Fibroblast of lung (primary cell): Measurements from ENCODE around the gene DNAL1. TPM values are rescaled to one million over a fixed set of nuclear protein-coding genes. Genes with fewer than 3 reads are reported as not detected.

Experiments used
- DNase-seq, 2 donors: peaks; one replicate each; pipeline versions ENCODE4 v3.0.0 to v3.0.0-alpha.2; 2010; ENCODE audit warnings: low read depth in 2 of 2
- H2AFZ ChIP-seq: 2 replicates; pipeline ENCODE4 v1.5.1; 2012; ENCODE audit warnings: low read length, control low read depth, inconsistent platforms
- H3K27ac ChIP-seq: 2 replicates; pipeline ENCODE4 v1.5.1; 2011; ENCODE audit warnings: low read length, control low read depth; ENCODE audit not compliant: insufficient read depth
- H3K27me3 ChIP-seq: 2 replicates; pipeline ENCODE4 v1.5.1; 2011; ENCODE audit warnings: mild to moderate bottlenecking, low read length; ENCODE audit not compliant: control insufficient read depth, insufficient read depth
- H3K36me3 ChIP-seq: 2 replicates; pipeline ENCODE4 v1.5.1; 2011; ENCODE audit warnings: low read length; ENCODE audit not compliant: control insufficient read depth, insufficient read depth
- H3K4me1 ChIP-seq: 2 replicates; pipeline ENCODE4 v1.5.1; 2011; ENCODE audit warnings: low read length; ENCODE audit not compliant: control insufficient read depth, insufficient read depth; ENCODE audit errors: extremely low read depth
- H3K4me2 ChIP-seq: 2 replicates; pipeline ENCODE4 v1.5.1; 2011; ENCODE audit warnings: low read length, control low read depth; ENCODE audit not compliant: insufficient read depth; ENCODE audit errors: extremely low read depth
- H3K4me3 ChIP-seq, 4 experiments: fragments of 200-600 bp in 1 of 4; sonication (generic) in 1 of 4; replicated peaks in 1 of 4; 2 replicates each; pipeline ENCODE4 v1.5.1; 2011 to 2016; ENCODE audit warnings: low read length in 4 of 4, low read depth in 3 of 4, mild to moderate bottlenecking in 3 of 4, control low read depth in 2 of 4, inconsistent platforms in 1 of 4, mixed read lengths in 1 of 4; ENCODE audit not compliant: insufficient read depth in 1 of 4; ENCODE audit errors: control extremely low read depth in 1 of 4
- H3K79me2 ChIP-seq: 2 replicates; pipeline ENCODE4 v1.5.1; 2012; ENCODE audit warnings: mild to moderate bottlenecking, low read length, inconsistent platforms; ENCODE audit not compliant: control insufficient read depth, insufficient read depth
- H3K9ac ChIP-seq: 2 replicates; pipeline ENCODE4 v1.5.1; 2011; ENCODE audit warnings: mild to moderate bottlenecking, low read length, control low read depth; ENCODE audit not compliant: insufficient read depth
- H3K9me3 ChIP-seq: 2 replicates; pipeline ENCODE4 v1.5.1; 2012; ENCODE audit warnings: low read depth, low read length; ENCODE audit not compliant: control insufficient read depth, insufficient read depth
- H4K20me1 ChIP-seq: 2 replicates; pipeline ENCODE4 v1.5.1; 2011; ENCODE audit warnings: low read length; ENCODE audit not compliant: control insufficient read depth, insufficient read depth; ENCODE audit errors: extremely low read depth
- EZH2 ChIP-seq: IDR thresholded peaks from 2 replicates; pipeline ENCODE4 v1.5.1; 2012; ENCODE audit warnings: low read length, control low read depth, mild to moderate bottlenecking; ENCODE audit errors: missing control alignments
- polyA plus RNA-seq, 2 donors: library from polyadenylated mRNA; depleted of rRNA in 1 of 2; stranded (reverse) in 1 of 2; unstranded in 1 of 2; fragments of >200 nt; gene quantifications; 2 replicates each; pipeline ENCODE4 v1.2.1, GENCODE V29; 2011 to 2012; ENCODE audit warnings: missing spikeins in 1 of 2
- total RNA-seq: library from RNA; depleted of rRNA; stranded (reverse); fragments of >200 nt; gene quantifications from 2 replicates; pipeline ENCODE4 v1.2.1, GENCODE V29; 2014
- TF ChIP-seq, protein P1 (sequence below), 2 donors: IDR thresholded peaks in 1 of 2; conservative IDR thresholded peaks in 1 of 2; 1 replicate in 1 of 2; 2 replicates in 1 of 2; pipeline ENCODE4 v1.5.1; 2011 to 2012; ENCODE audit warnings: low read length in 2 of 2, control low read depth in 1 of 2, inconsistent platforms in 1 of 2, low read depth in 1 of 2, mild to moderate bottlenecking in 1 of 2

DNAL1 gene
- total and polyA plus RNA-seq, 2 donors (not counting 1 experiment from before 2014, with no cell fraction given) = 5.3 to 11.3 TPM

- Histone ChIP-seq H4K20me1 (no peaks in the 10 kb centered on the region), H3K4me3 (peak overlapping the region; percentile 69 to 93 (median 92)), H3K4me2 (peak overlapping the region; percentile 96), H3K4me1 (peaks cover 2% of the 10 kb centered on the region), H2AFZ (no peak overlapping the region), H3K9ac (peak overlapping the region; percentile 36), H3K27me3 (no peaks in the 10 kb centered on the region), H3K36me3 (peaks cover 4% of the 10 kb centered on the region), H3K79me2 (peaks cover 37% of the 10 kb centered on the region), H3K27ac (peak overlapping the region; percentile 86), H3K9me3 (no peaks in the 10 kb centered on the region)
- DNase-seq = peak in 1 of 2 donors; percentile 36
- no peak for TF ChIP-seq EZH2
- TF ChIP-seq, protein P1, sequence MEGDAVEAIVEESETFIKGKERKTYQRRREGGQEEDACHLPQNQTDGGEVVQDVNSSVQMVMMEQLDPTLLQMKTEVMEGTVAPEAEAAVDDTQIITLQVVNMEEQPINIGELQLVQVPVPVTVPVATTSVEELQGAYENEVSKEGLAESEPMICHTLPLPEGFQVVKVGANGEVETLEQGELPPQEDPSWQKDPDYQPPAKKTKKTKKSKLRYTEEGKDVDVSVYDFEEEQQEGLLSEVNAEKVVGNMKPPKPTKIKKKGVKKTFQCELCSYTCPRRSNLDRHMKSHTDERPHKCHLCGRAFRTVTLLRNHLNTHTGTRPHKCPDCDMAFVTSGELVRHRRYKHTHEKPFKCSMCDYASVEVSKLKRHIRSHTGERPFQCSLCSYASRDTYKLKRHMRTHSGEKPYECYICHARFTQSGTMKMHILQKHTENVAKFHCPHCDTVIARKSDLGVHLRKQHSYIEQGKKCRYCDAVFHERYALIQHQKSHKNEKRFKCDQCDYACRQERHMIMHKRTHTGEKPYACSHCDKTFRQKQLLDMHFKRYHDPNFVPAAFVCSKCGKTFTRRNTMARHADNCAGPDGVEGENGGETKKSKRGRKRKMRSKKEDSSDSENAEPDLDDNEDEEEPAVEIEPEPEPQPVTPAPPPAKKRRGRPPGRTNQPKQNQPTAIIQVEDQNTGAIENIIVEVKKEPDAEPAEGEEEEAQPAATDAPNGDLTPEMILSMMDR (conservative IDR thresholded peaks at IDR 0.05 in 1 of 2, IDR thresholded peaks at IDR 0.05 in 1 of 2; ENCODE audit: low read depth in 1 of 2, low read length in 2 of 2) = no peak
These were observed 67.9 kb downstream of the DNAL1 start for GRCh38 chr14:73712540-73713180.

DNA sequence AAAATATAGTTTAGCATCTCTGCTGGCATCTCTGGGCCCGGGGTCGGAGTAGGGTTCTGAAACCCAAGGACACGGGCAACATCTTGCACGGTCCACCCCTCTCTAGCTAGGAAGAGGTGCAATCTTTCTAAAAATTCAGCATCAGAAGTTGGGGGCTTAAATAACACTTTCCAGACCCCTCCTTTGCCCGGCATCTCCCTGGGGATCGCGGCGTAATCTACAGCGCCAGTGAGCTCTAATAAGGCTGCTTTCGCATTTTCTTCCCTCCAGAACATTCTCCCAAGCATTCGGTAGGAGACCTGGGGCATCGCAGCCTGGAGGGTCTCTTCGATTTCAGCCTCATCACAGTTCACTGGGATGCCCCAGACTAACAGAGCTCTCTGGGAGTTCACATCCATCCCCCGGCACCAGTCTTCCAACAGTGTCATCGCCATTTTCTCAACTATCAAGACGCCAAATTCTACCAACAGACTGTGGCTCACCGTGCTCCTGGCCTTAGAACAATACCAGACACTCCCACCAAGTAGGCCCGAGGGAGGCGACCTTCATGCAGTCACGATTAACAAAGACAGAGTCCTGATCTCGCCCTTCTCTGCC lies 68.5 kb downstream of the DNAL1 start:
- Histone ChIP-seq H3K27me3 (no peaks in the 10 kb centered on the region), H3K4me3 (peak overlapping the region; percentile 69 to 93 (median 92)), H3K9ac (peak overlapping the region; percentile 80), H4K20me1 (no peaks in the 10 kb centered on the region), H3K27ac (peak overlapping the region; percentile 86), H3K79me2 (peaks cover 37% of the 10 kb centered on the region), H2AFZ (peak overlapping the region; percentile 48), H3K4me2 (peak overlapping the region; percentile 96), H3K9me3 (no peaks in the 10 kb centered on the region), H3K4me1 (peaks cover 5% of the 10 kb centered on the region), H3K36me3 (peaks cover 9% of the 10 kb centered on the region)
- DNase-seq = no peak
- no peak for TF ChIP-seq EZH2
- TF ChIP-seq, protein P1 (conservative IDR thresholded peaks at IDR 0.05 in 1 of 2, IDR thresholded peaks at IDR 0.05 in 1 of 2; ENCODE audit: low read depth in 1 of 2, low read length in 2 of 2) = no peak

DNA sequence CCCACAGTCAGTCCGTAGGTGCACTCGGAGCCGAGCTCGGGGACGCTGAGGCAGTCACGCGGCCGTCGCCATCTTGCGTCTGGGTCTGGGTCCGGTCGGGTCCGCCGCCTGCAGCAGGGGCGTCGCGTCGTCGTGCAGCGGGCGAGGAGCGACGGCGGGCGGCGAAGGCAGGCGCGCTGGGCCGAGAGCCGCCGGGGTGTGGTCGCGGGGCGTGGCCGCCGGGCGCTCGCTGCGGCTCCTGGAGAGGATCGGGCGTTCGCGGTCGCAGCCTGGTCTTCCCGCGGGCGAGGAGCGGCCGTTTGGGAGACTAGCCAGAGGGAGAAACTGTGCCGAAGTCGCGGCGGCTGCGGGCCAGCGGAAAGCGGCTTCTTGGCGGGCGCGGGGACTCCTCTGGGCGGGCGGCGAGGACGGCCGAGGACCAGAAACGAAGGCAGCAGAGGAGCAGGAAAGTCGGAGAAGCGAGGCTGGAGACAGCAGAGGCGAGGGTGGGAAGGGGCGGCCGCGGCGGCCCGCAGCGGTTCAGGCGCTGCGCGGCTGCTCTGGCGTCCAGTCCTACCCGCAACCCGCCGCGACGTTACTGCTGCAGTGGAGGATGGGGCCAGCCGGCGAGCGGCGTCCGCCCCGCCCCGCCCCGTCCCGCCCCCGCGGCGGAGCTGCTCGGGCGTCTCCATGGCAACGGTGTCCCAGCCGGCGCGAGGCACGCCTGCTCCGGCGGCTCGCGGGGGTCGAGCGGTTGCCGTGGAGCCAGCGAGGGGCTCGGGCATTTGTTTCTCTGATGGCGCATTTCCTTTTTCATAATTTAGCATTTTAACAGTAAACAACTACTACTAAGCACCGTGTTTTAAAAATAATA lies 69.2 kb downstream of the DNAL1 start, which contains the start of gene PNMA1:
Gene PNMA1 (minus strand): TSS at position 582 of the 853 bp plus-strand sequence. CDS start 745 bp downstream, outside the sequence.
- no peaks in the 10 kb centered on the region for H3K9me3 ChIP-seq
- H4K20me1 ChIP-seq = no peaks in the 10 kb centered on the region
- H3K27me3 ChIP-seq = no peaks in the 10 kb centered on the region
- peak; percentile 76 for DNase-seq
- TF ChIP-seq EZH2 = no peak
- peak within 1 kb of the TSS; percentile 48 for H2AFZ ChIP-seq
- H3K79me2 ChIP-seq = peaks cover 37% of the 10 kb centered on the region
- peak within 1 kb of the TSS; percentile 86 for H3K27ac ChIP-seq
- H3K4me2 ChIP-seq = peak within 1 kb of the TSS; percentile 96
- peak within 1 kb of the TSS; percentile 80 for H3K9ac ChIP-seq
- peaks cover 5% of the 10 kb centered on the region for H3K4me1 ChIP-seq
- H3K36me3 ChIP-seq = peaks cover 12% of the 10 kb centered on the region
- H3K4me3 ChIP-seq = peak within 1 kb of the TSS; percentile 69 to 93 (median 92)
